Right cardiac atrium (tissue), 5 donors: ENCODE results near the gene BPGM. TPM values are rescaled to one million over a fixed set of nuclear protein-coding genes. Genes with fewer than 3 reads are reported as not detected.

Source experiments
- ATAC-seq, 2 donors: fragments of 200-7000 bp; cut with Tn5 transposase; one replicate each; pipeline versions ENCODE4 v1.8.0 to v1.9.1; 2020; ENCODE audit warnings: moderate library complexity in 2 of 2, mild to moderate bottlenecking in 1 of 2
- DNase-seq, 3 donors: peaks; one replicate each; pipeline ENCODE4 v3.0.0-alpha.2; 2020
- H3K27ac ChIP-seq: one replicate; pipeline ENCODE4 v1.5.1; 2013; ENCODE audit warnings: mild to moderate bottlenecking, low read length, control low read depth, moderate library complexity
- H3K27me3 ChIP-seq: one replicate; pipeline ENCODE4 v1.6.1; 2013; ENCODE audit not compliant: control insufficient read depth, insufficient read depth
- H3K4me1 ChIP-seq: one replicate; pipeline ENCODE4 v1.6.1; 2013; ENCODE audit warnings: low read length; ENCODE audit not compliant: control insufficient read depth, insufficient read depth
- H3K4me3 ChIP-seq: one replicate; pipeline ENCODE4 v1.5.1; 2013; ENCODE audit warnings: low read length, control low read depth
- H3K9me3 ChIP-seq: one replicate; pipeline ENCODE4 v1.6.1; 2013; ENCODE audit warnings: low read length; ENCODE audit not compliant: control insufficient read depth
- WGBS: extraction: QIAGEN DNeasy Blood & Tissue Kit; methylation state at CpG from one replicate; pipeline ENCODE4 v1.1.7; 2013; 5-methylcytosine and 5-hydroxymethylcytosine counted together
- intact Hi-C, 4 donors: fragments of 100-400 bp; cut with DNase I; formaldehyde crosslinking; loops; one replicate each; pipeline versions ENCODE4 v1.11.0 to v1.14.0; 2022 to 2023
- polyA plus RNA-seq: library from polyadenylated mRNA; stranded (reverse); fragments of 200-250 nt; gene quantifications from one replicate; pipeline ENCODE4 v1.2.3, GENCODE V29; 2013
- total RNA-seq, 4 donors: library from RNA; stranded (reverse); fragmentation: NEBNext Ultra II Directional; extraction: Animal tissue kit (Norgen Biotek cat#: 25700); gene quantifications; one replicate each; pipeline ENCODE4 v1.2.1, GENCODE V29; 2021
- donor health status: healthy with polysubstance abuse.
- donor health status: DM: no; HTN: yes; CAD: no.
- donor health status: DM: no; HTN: no; CAD: no.
- donor health status: DM: no; HTN: yes; CAD: no; lungs with severe emphysema.
- donor health status: DM: yes; HTN: yes; CAD: no.

BPGM gene
- total and polyA plus RNA-seq, 5 donors: 12.9 to 18.2 (median 15.0) TPM

DNA sequence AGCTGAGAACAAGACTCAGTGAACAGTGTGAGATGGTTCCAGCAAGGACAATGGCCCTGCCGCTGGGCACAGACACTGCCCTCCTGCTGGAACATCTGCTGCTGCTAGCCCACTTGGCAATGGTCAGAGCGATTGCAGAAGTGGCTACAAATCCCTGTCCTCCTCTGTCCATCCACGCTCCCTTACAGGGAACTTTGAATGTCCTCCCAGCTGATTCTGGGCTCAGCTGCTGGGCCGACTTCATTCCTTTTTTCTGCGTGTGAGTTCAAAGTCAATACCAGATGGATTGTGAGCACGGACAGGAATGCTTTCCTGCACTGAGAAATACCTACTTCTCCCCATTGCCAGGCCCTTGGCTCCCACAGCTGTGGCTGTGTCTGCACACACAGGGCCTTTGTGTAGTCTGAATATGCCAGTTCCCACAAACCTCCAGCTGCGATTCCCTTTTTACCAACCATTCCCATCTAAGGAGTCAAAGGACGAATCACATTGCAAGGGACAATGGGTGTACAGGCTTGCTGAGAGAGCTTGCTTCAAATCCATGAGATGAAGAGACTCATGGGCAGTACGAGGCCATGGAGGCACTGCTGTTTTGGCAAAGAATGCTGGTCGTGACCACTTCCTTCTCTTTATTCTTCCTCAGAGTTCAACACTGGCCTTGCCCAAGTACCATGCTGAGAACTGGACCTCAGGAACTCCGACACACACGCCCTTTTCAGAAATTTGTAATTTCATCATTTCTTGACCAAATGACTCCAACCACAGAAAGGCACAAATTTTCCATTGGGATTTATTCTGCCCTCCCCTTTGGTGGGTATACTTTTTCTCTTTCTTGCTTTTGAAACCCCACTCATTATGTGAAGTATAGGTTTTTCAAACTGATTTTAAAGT lies 44.2 kb downstream of the BPGM start:
- peak overlapping the region; percentile 1 for H3K27ac ChIP-seq
- intact Hi-C loops: loop anchor here (5.0 to 10.0 kb wide), 4 partner anchors 54 to 261 kb away; no protein-coding TSS in a partner anchor
- H3K4me3 ChIP-seq: no peak overlapping the region
- ATAC-seq: peak; percentile 7 to 16
- 75% methylated on average over 12 of the region's 12 CpGs for WGBS
- no peaks in the 10 kb centered on the region for H3K27me3 ChIP-seq
- peak in 1 of 3 donors; percentile 54 for DNase-seq
- H3K9me3 ChIP-seq: no peaks in the 10 kb centered on the region
- H3K4me1 ChIP-seq: peaks cover 6% of the 10 kb centered on the region

GRCh38 chr7:134691546-134692343 lies 45.1 kb downstream of the BPGM start:
- no peaks in the 10 kb centered on the region for H3K9me3 ChIP-seq
- DNase-seq: peak in 2 of 3 donors; percentile 18 to 49
- peaks cover 6% of the 10 kb centered on the region for H3K4me1 ChIP-seq
- peak in 1 of 2 donors; percentile 20 for ATAC-seq
- peak overlapping the region; percentile 39 for H3K27ac ChIP-seq
- H3K4me3 ChIP-seq: no peak overlapping the region
- WGBS: 56% methylated on average over 13 of the region's 13 CpGs
- H3K27me3 ChIP-seq: no peaks in the 10 kb centered on the region
- intact Hi-C loops: loop anchor here (5.0 to 10.0 kb wide), 4 partner anchors 53 to 261 kb away; no protein-coding TSS in a partner anchor

GRCh38 chr7:134692344-134692705 lies 45.7 kb downstream of the BPGM start:
- DNase-seq: no peak
- no peak for ATAC-seq
- peak overlapping the region; percentile 39 for H3K27ac ChIP-seq

DNA sequence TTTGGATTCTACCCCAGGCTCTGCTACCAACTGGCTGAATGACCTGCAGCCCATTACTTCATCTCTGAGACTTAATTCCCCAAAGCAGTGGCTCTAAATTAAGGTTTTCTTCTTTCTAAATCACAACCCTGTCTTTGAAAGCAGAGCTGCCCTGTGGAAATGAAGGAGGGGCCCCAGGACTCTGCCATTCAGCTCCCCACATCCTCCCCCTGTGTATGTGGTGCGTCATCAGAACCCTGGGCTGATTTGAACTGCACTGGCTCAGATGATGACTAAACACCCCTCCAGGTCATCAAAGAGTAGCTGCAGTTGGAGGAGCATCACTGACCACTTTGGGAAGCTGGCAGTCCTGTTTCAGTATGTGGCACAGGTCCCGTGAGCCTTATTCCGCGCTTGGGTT lies 46.6 kb downstream of the BPGM start:
- Histone ChIP-seq H3K4me1 (peaks cover 6% of the 10 kb centered on the region), H3K27ac (no peak overlapping the region), H3K4me3 (no peak overlapping the region), H3K9me3 (no peaks in the 10 kb centered on the region), H3K27me3 (no peaks in the 10 kb centered on the region)
- ATAC-seq: peak in 1 of 2 donors; percentile 55
- WGBS: 82% methylated on average over 4 of the region's 4 CpGs
- peak in 2 of 3 donors; percentile 58 to 60 for DNase-seq
- intact Hi-C loops: loop anchor here (5.0 to 10.0 kb wide), 4 partner anchors 52 to 259 kb away; no protein-coding TSS in a partner anchor

More at GRCh38 chr7:134692344-134692705, 45.7 kb downstream of the BPGM start:
- WGBS: 62% methylated on average over 2 of the region's 2 CpGs
- Histone ChIP-seq H3K4me1 (peaks cover 6% of the 10 kb centered on the region), H3K27me3 (no peaks in the 10 kb centered on the region), H3K9me3 (no peaks in the 10 kb centered on the region), H3K4me3 (no peak overlapping the region)
- intact Hi-C loops: loop anchor here (5.0 to 10.0 kb wide), 4 partner anchors 52 to 260 kb away; no protein-coding TSS in a partner anchor

- H3K27ac ChIP-seq: no peak overlapping the region
- no peaks in the 10 kb centered on the region for H3K9me3 ChIP-seq
- intact Hi-C loops: loop anchor here (5.0 to 10.0 kb wide), 4 partner anchors 51 to 258 kb away; no protein-coding TSS in a partner anchor
- peaks cover 6% of the 10 kb centered on the region for H3K4me1 ChIP-seq
- 76% methylated on average over 7 of the region's 7 CpGs for WGBS
- no peaks in the 10 kb centered on the region for H3K27me3 ChIP-seq
- ATAC-seq (no peak), DNase-seq (no peak)
- no peak overlapping the region for H3K4me3 ChIP-seq
These were observed 47.6 kb downstream of the BPGM start for GRCh38 chr7:134694299-134694698.

DNA sequence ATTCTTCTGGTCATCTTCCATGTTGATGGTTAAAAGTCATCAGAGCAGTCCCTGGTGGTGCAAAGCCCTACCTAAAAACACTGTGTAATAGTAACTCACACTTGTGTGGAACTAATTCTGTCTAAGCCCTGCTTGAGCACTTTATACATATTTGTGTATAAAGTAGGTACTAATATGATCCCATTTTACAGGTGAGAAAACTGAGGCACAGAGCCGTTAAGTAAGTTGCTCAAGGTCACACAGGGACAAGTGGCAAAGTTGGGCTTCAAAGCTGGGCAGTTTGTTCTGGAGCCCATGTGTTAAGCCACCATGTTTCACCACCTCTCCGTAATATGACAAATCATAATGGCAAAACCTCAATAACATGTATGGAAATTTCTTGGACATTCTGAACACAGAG lies 48.1 kb downstream of the BPGM start:
- WGBS: 92% methylated on average over 2 of the region's 2 CpGs
- DNase-seq (no peak), ATAC-seq (no peak)
- Histone ChIP-seq H3K4me3 (no peak overlapping the region), H3K4me1 (peaks cover 6% of the 10 kb centered on the region), H3K9me3 (no peaks in the 10 kb centered on the region), H3K27ac (no peak overlapping the region), H3K27me3 (no peaks in the 10 kb centered on the region)
- intact Hi-C loops: loop anchor here (5.0 to 10.0 kb wide), 5 partner anchors 48 to 258 kb away; no protein-coding TSS in a partner anchor

GRCh38 chr7:134695321-134695860 lies 48.7 kb downstream of the BPGM start:
- Histone ChIP-seq H3K27ac (no peak overlapping the region), H3K9me3 (no peaks in the 10 kb centered on the region), H3K4me1 (peaks cover 5% of the 10 kb centered on the region), H3K4me3 (no peak overlapping the region), H3K27me3 (no peaks in the 10 kb centered on the region)
- ATAC-seq (peak; percentile 30 to 54), DNase-seq (no peak)
- intact Hi-C loops: loop anchor here (5.0 to 10.0 kb wide), 3 partner anchors 47 to 59 kb away; no protein-coding TSS in a partner anchor
- WGBS: 56% methylated on average over 9 of the region's 9 CpGs

- intact Hi-C loops: loop anchor here (5.0 to 10.0 kb wide), 3 partner anchors 46 to 59 kb away; no protein-coding TSS in a partner anchor
- peak; percentile 48 to 67 for ATAC-seq
- no peak overlapping the region for H3K4me3 ChIP-seq
- no peaks in the 10 kb centered on the region for H3K27me3 ChIP-seq
- DNase-seq: peak in 1 of 3 donors; percentile 64
- WGBS: 73% methylated on average over 5 of the region's 5 CpGs
- H3K4me1 ChIP-seq: no peaks in the 10 kb centered on the region
- H3K9me3 ChIP-seq: no peaks in the 10 kb centered on the region
- H3K27ac ChIP-seq: no peak overlapping the region
These were observed 49.6 kb downstream of the BPGM start for GRCh38 chr7:134696261-134696660.

DNA sequence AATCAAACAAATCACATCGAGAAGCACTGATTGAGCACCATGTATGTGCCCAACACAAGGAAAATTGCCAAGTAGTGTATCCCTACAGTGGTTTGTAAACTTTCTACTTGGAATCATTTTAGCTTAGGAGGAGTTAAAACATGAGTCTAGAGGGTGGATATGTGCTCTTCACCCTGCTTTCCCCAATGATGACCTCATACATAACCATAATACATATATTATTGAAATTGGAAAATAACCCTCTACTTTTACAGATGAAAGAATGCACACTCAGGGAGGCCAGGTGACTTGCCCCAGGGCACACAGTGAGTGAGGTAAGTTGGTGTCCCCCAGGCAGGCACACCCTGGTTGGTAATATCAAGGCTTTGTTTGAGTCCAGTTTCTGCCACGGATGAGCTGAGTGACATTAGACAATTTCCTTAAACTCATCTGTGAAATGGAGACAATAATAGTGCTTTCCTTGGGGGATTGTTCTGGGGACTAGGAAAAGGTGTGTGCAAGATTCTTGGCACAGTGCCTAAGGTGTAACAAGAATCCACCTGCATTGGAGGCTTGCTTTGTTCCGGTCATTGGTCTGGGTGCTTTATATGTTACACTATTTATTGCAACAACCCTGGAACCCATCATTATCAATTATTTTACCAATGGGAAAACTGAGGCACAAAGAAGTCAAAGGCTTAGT lies 50.7 kb downstream of the BPGM start:
- WGBS: 85% methylated on average over 3 of the region's 3 CpGs
- H3K27me3 ChIP-seq: no peaks in the 10 kb centered on the region
- H3K9me3 ChIP-seq: no peaks in the 10 kb centered on the region
- intact Hi-C loops: loop anchor here (5.0 to 10.0 kb wide), 3 partner anchors 45 to 57 kb away; no protein-coding TSS in a partner anchor
- DNase-seq: no peak
- H3K4me1 ChIP-seq: peaks cover 2% of the 10 kb centered on the region
- ATAC-seq: no peak
- no peak overlapping the region for H3K27ac ChIP-seq
- no peak overlapping the region for H3K4me3 ChIP-seq

DNA sequence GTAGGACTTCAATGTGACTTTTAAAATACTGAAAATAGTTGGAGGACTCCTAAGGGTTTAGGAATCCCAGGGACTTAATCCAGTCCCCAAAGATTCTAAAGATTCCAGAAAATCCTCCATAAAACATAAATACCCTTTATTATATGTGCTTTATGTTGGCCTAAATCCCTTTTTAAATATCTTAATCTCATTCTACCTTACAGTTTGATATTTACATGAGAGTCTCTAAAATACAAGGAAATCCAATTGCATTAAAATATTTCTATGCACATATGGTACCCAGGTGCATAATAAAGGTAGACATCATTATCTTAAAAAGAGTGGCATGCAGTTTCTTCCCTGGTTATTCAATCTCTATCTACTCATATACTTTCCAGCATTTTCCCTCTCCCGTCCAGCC lies 51.8 kb downstream of the BPGM start:
- intact Hi-C loops: loop anchor here (5.0 to 10.0 kb wide), 3 partner anchors 44 to 56 kb away; no protein-coding TSS in a partner anchor
- Histone ChIP-seq H3K9me3 (no peaks in the 10 kb centered on the region), H3K27ac (no peak overlapping the region), H3K4me1 (peaks cover 2% of the 10 kb centered on the region), H3K27me3 (no peaks in the 10 kb centered on the region), H3K4me3 (no peak overlapping the region)
- WGBS: 98% methylated on average over 1 of the region's 1 CpG
- ATAC-seq (no peak), DNase-seq (no peak)
